ENCODE results near the gene PHLPP1. TPM values are rescaled to one million over a fixed set of nuclear protein-coding genes. Genes with fewer than 3 reads are reported as not detected.

PHLPP1 gene
- total RNA-seq, 1 donor from 2014 or later = 21.2 TPM

DNA sequence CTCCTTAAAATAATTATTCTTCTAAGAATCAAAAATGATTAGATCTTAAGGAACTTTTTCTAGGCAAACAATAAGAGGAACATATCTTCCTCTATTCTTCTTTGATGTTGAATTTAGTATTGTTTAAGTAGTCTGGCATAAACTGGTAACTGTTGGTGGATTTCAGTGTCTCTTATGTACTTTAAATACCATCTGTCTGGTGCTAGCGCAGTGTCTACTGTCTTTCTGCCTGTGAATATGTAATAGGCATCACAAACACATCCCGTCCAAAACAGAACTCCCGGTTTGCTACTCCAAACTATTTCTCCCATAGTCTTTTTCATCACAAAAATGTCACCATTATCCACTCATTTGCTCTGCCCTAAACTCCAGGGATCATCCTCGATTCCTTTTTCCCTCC is 281.7 kb downstream of the PHLPP1 start:
- TF ChIP-seq, protein P1, sequence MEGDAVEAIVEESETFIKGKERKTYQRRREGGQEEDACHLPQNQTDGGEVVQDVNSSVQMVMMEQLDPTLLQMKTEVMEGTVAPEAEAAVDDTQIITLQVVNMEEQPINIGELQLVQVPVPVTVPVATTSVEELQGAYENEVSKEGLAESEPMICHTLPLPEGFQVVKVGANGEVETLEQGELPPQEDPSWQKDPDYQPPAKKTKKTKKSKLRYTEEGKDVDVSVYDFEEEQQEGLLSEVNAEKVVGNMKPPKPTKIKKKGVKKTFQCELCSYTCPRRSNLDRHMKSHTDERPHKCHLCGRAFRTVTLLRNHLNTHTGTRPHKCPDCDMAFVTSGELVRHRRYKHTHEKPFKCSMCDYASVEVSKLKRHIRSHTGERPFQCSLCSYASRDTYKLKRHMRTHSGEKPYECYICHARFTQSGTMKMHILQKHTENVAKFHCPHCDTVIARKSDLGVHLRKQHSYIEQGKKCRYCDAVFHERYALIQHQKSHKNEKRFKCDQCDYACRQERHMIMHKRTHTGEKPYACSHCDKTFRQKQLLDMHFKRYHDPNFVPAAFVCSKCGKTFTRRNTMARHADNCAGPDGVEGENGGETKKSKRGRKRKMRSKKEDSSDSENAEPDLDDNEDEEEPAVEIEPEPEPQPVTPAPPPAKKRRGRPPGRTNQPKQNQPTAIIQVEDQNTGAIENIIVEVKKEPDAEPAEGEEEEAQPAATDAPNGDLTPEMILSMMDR (IDR thresholded peaks at IDR 0.05; ENCODE audit: unreplicated experiment) = no peak
- no peaks in the 10 kb centered on the region for H3K4me1 Mint-ChIP-seq
- H3K27ac Mint-ChIP-seq = no peak overlapping the region
- H3K36me3 Mint-ChIP-seq = no peaks in the 10 kb centered on the region
- no peak for DNase-seq (ENCODE audit: low spot score in 2 of 2, unreplicated experiment in 2 of 2)
- no peaks in the 10 kb centered on the region for H3K9me3 Mint-ChIP-seq
- peaks cover 3% of the 10 kb centered on the region for H3K27me3 Mint-ChIP-seq (ENCODE audit: low read depth)
- no peak overlapping the region for H3K4me3 Mint-ChIP-seq

DNA sequence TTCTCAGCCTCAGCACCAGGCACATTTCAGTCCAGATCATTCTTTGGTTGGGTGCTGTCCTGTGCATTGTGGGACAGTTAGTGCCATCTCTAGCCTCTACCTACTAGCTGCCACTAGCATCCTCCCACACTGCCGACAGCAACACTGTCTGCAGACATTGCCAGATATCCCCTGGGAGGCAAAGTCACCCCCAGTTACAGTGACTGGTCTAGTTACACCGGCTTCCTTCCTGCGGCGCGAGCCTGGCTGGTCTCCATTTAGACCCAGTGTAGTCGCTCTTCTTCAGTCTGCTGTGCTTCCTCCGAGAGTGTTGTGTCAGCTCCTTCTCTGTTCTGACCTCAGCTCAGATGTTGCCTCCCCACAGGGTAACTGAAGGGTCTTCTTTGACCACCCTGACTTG is 283.1 kb downstream of the PHLPP1 start:
- no peak for DNase-seq (ENCODE audit: low spot score in 2 of 2, unreplicated experiment in 2 of 2)
- Mint-ChIP-seq H3K4me3 (no peak overlapping the region), H3K9me3 (peaks cover 3% of the 10 kb centered on the region), H3K27me3 (ENCODE audit: low read depth) (peaks cover 3% of the 10 kb centered on the region), H3K4me1 (no peaks in the 10 kb centered on the region), H3K27ac (no peak overlapping the region), H3K36me3 (no peaks in the 10 kb centered on the region)
- TF ChIP-seq, protein P1 (IDR thresholded peaks at IDR 0.05; ENCODE audit: unreplicated experiment) = no peak

DNA sequence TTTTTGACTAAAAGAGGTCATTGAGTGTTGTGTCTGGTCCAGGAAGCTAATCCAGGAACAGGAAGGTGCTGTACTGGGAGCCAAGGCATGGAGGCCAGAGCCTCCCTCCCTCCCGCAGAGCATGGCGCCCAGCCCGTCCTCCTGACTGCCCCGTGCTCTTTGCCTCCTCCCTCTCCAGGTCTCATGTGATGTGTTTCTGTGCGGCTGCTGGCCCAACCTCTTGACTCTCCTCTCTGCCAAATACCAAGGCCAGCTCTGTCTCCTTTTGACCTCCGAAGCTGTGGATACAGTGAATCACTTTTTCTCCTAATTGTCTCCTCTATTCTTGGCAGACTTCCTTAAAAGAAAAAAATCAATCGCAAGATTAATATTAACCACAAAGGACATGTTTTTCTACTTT is 284.1 kb downstream of the PHLPP1 start:
- Mint-ChIP-seq H3K27me3 (ENCODE audit: low read depth) (no peaks in the 10 kb centered on the region), H3K36me3 (no peaks in the 10 kb centered on the region), H3K9me3 (peaks cover 3% of the 10 kb centered on the region), H3K4me1 (no peaks in the 10 kb centered on the region), H3K4me3 (no peak overlapping the region), H3K27ac (no peak overlapping the region)
- no peak for DNase-seq (ENCODE audit: low spot score in 2 of 2, unreplicated experiment in 2 of 2)
- TF ChIP-seq, protein P1 (IDR thresholded peaks at IDR 0.05; ENCODE audit: unreplicated experiment) = no peak

DNA sequence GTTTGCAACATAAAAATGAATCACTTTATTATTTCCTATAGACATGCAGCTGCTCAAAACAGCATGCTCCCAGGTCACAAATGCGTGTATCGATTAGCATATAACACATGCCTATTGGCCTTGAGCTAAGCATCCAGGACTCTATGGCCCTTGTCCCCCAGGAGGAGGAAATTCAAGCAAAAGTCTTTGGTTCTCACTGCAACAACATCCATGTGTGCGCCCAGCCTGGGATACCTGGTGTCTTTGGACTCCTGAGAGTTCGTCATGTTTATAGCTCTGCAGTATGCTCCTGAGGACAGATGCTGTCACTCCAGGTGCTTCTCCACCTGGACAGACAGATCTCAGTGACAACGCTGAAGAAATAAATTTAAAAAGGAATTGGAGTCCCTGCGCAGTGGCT is 284.6 kb downstream of the PHLPP1 start:
- Mint-ChIP-seq H3K9me3 (peaks cover 3% of the 10 kb centered on the region), H3K36me3 (no peaks in the 10 kb centered on the region), H3K4me1 (no peaks in the 10 kb centered on the region), H3K27ac (no peak overlapping the region), H3K4me3 (no peak overlapping the region), H3K27me3 (ENCODE audit: low read depth) (no peaks in the 10 kb centered on the region)
- DNase-seq (ENCODE audit: low spot score in 2 of 2, unreplicated experiment in 2 of 2) = no peak
- TF ChIP-seq, protein P1 (IDR thresholded peaks at IDR 0.05; ENCODE audit: unreplicated experiment) = no peak

DNA sequence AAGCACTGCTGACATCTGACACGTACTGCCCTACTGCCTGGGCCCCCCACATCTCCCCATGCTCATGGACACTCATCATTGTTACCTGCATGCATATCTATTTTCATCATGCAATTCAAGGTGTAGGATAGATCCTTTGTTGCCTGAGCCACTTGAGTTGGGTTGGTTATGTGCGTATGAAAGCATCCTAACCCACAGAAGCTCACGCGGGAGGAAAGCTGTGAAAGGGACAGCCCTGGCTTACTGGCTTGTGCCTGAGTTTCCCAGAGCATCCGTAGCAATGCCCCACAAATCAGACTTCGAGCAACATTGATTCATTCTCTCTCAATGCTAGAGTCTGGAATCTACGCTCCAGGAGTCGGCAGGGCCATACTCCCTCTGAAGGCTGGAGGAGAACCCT is 285.5 kb downstream of the PHLPP1 start:
- Mint-ChIP-seq H3K4me1 (no peaks in the 10 kb centered on the region), H3K4me3 (no peak overlapping the region), H3K9me3 (peaks cover 3% of the 10 kb centered on the region), H3K36me3 (no peaks in the 10 kb centered on the region), H3K27ac (no peak overlapping the region), H3K27me3 (ENCODE audit: low read depth) (no peaks in the 10 kb centered on the region)
- DNase-seq (ENCODE audit: low spot score in 2 of 2, unreplicated experiment in 2 of 2) = no peak
- TF ChIP-seq, protein P1 (IDR thresholded peaks at IDR 0.05; ENCODE audit: unreplicated experiment) = no peak

DNA sequence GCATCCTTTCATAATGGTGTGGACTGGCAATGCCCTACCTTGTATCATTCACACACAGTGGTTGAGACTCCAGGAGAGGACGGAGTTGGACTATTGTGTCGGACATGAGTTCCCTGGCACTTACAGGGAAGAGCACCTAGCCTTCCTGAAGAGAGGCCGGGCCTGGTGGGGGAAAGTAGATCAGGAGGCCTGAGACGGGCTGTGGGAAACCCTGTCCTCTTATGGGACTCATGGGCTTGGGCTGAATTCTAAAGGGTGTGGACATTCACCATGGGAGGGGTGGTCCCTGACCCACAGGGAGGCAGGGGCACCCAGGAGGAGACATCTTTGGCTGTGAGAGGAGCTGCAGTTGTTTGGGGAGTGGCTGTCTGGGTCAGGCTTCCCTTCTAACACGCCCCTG is 286.5 kb downstream of the PHLPP1 start:
- DNase-seq (ENCODE audit: low spot score in 2 of 2, unreplicated experiment in 2 of 2) = no peak
- no peaks in the 10 kb centered on the region for H3K36me3 Mint-ChIP-seq
- no peak overlapping the region for H3K27ac Mint-ChIP-seq
- no peak overlapping the region for H3K4me3 Mint-ChIP-seq
- H3K9me3 Mint-ChIP-seq = peaks cover 3% of the 10 kb centered on the region
- H3K4me1 Mint-ChIP-seq = no peaks in the 10 kb centered on the region
- H3K27me3 Mint-ChIP-seq (ENCODE audit: low read depth) = no peaks in the 10 kb centered on the region
- TF ChIP-seq, protein P1 (IDR thresholded peaks at IDR 0.05; ENCODE audit: unreplicated experiment) = no peak

Data from mesothelial cell of epicardium (in vitro differentiated cells).